Fibroblast of lung (primary cell): ENCODE measurements around the gene RASGRF2. TPM values are rescaled to one million over a fixed set of nuclear protein-coding genes. Genes with fewer than 3 reads are reported as not detected.
A peak's percentile ranks its signal among the peaks of the same experiment; 100 is the strongest.

ENCODE experiments used
- DNase-seq, 2 donors: peaks; one replicate each; pipeline versions ENCODE4 v3.0.0 to v3.0.0-alpha.2; 2010; ENCODE audit warnings: low read depth in 2 of 2
- H2AFZ ChIP-seq: 2 replicates; pipeline ENCODE4 v1.5.1; 2012; ENCODE audit warnings: low read length, control low read depth, inconsistent platforms
- H3K27ac ChIP-seq: 2 replicates; pipeline ENCODE4 v1.5.1; 2011; ENCODE audit warnings: low read length, control low read depth; ENCODE audit not compliant: insufficient read depth
- H3K27me3 ChIP-seq: 2 replicates; pipeline ENCODE4 v1.5.1; 2011; ENCODE audit warnings: mild to moderate bottlenecking, low read length; ENCODE audit not compliant: control insufficient read depth, insufficient read depth
- H3K36me3 ChIP-seq: 2 replicates; pipeline ENCODE4 v1.5.1; 2011; ENCODE audit warnings: low read length; ENCODE audit not compliant: control insufficient read depth, insufficient read depth
- H3K4me1 ChIP-seq: 2 replicates; pipeline ENCODE4 v1.5.1; 2011; ENCODE audit warnings: low read length; ENCODE audit not compliant: control insufficient read depth, insufficient read depth; ENCODE audit errors: extremely low read depth
- H3K4me2 ChIP-seq: 2 replicates; pipeline ENCODE4 v1.5.1; 2011; ENCODE audit warnings: low read length, control low read depth; ENCODE audit not compliant: insufficient read depth; ENCODE audit errors: extremely low read depth
- H3K4me3 ChIP-seq, 4 experiments: fragments of 200-600 bp in 1 of 4; sonication (generic) in 1 of 4; replicated peaks in 1 of 4; 2 replicates each; pipeline ENCODE4 v1.5.1; 2011 to 2016; ENCODE audit warnings: low read length in 4 of 4, low read depth in 3 of 4, mild to moderate bottlenecking in 3 of 4, control low read depth in 2 of 4, inconsistent platforms in 1 of 4, mixed read lengths in 1 of 4; ENCODE audit not compliant: insufficient read depth in 1 of 4; ENCODE audit errors: control extremely low read depth in 1 of 4
- H3K79me2 ChIP-seq: 2 replicates; pipeline ENCODE4 v1.5.1; 2012; ENCODE audit warnings: mild to moderate bottlenecking, low read length, inconsistent platforms; ENCODE audit not compliant: control insufficient read depth, insufficient read depth
- H3K9ac ChIP-seq: 2 replicates; pipeline ENCODE4 v1.5.1; 2011; ENCODE audit warnings: mild to moderate bottlenecking, low read length, control low read depth; ENCODE audit not compliant: insufficient read depth
- H3K9me3 ChIP-seq: 2 replicates; pipeline ENCODE4 v1.5.1; 2012; ENCODE audit warnings: low read depth, low read length; ENCODE audit not compliant: control insufficient read depth, insufficient read depth
- H4K20me1 ChIP-seq: 2 replicates; pipeline ENCODE4 v1.5.1; 2011; ENCODE audit warnings: low read length; ENCODE audit not compliant: control insufficient read depth, insufficient read depth; ENCODE audit errors: extremely low read depth
- CTCF ChIP-seq, 2 donors: IDR thresholded peaks in 1 of 2; conservative IDR thresholded peaks in 1 of 2; 1 replicate in 1 of 2; 2 replicates in 1 of 2; pipeline ENCODE4 v1.5.1; 2011 to 2012; ENCODE audit warnings: low read length in 2 of 2, control low read depth in 1 of 2, inconsistent platforms in 1 of 2, low read depth in 1 of 2, mild to moderate bottlenecking in 1 of 2
- EZH2 ChIP-seq: IDR thresholded peaks from 2 replicates; pipeline ENCODE4 v1.5.1; 2012; ENCODE audit warnings: low read length, control low read depth, mild to moderate bottlenecking; ENCODE audit errors: missing control alignments
- polyA plus RNA-seq, 2 donors: library from polyadenylated mRNA; depleted of rRNA in 1 of 2; stranded (reverse) in 1 of 2; unstranded in 1 of 2; fragments of >200 nt; gene quantifications; 2 replicates each; pipeline ENCODE4 v1.2.1, GENCODE V29; 2011 to 2012; ENCODE audit warnings: missing spikeins in 1 of 2
- total RNA-seq: library from RNA; depleted of rRNA; stranded (reverse); fragments of >200 nt; gene quantifications from 2 replicates; pipeline ENCODE4 v1.2.1, GENCODE V29; 2014

RASGRF2 gene
- total and polyA plus RNA-seq, 2 donors (not counting 1 experiment from before 2014, with no cell fraction given): 3.5 to 19.5 TPM

GRCh38 chr5:80916676-80917075 lies 43.5 kb upstream of the RASGRF2 start:
- no peak for DNase-seq

GRCh38 chr5:80917631-80918030 lies 42.5 kb upstream of the RASGRF2 start:
- no peak for TF ChIP-seq CTCF (conservative IDR thresholded peaks at IDR 0.05 in 1 of 2, IDR thresholded peaks at IDR 0.05 in 1 of 2; ENCODE audit: low read depth in 1 of 2, low read length in 2 of 2)
- no peak for TF ChIP-seq EZH2
- H3K27ac ChIP-seq: no peak overlapping the region
- no peak for DNase-seq
- H2AFZ ChIP-seq: no peak overlapping the region
- H3K4me3 ChIP-seq: no peak overlapping the region
- no peaks in the 10 kb centered on the region for H3K79me2 ChIP-seq
- no peak overlapping the region for H3K9ac ChIP-seq
- H3K36me3 ChIP-seq: no peaks in the 10 kb centered on the region
- H3K4me1 ChIP-seq: no peaks in the 10 kb centered on the region
- no peaks in the 10 kb centered on the region for H3K27me3 ChIP-seq
- H3K9me3 ChIP-seq: no peaks in the 10 kb centered on the region
- no peaks in the 10 kb centered on the region for H4K20me1 ChIP-seq
- no peak overlapping the region for H3K4me2 ChIP-seq

More at GRCh38 chr5:80916676-80917075, 43.5 kb upstream of the RASGRF2 start:
- H3K27me3 ChIP-seq: no peaks in the 10 kb centered on the region
- no peaks in the 10 kb centered on the region for H4K20me1 ChIP-seq
- no peaks in the 10 kb centered on the region for H3K9me3 ChIP-seq
- no peaks in the 10 kb centered on the region for H3K4me1 ChIP-seq
- no peak overlapping the region for H3K27ac ChIP-seq
- no peak overlapping the region for H2AFZ ChIP-seq
- no peak overlapping the region for H3K9ac ChIP-seq
- H3K36me3 ChIP-seq: no peaks in the 10 kb centered on the region
- H3K79me2 ChIP-seq: no peaks in the 10 kb centered on the region
- H3K4me2 ChIP-seq: no peak overlapping the region
- H3K4me3 ChIP-seq: no peak overlapping the region
- TF ChIP-seq CTCF (conservative IDR thresholded peaks at IDR 0.05 in 1 of 2, IDR thresholded peaks at IDR 0.05 in 1 of 2; ENCODE audit: low read depth in 1 of 2, low read length in 2 of 2): no peak
- no peak for TF ChIP-seq EZH2

- Histone ChIP-seq H3K4me2 (no peak overlapping the region), H3K27ac (no peak overlapping the region), H3K9ac (no peak overlapping the region), H3K9me3 (no peaks in the 10 kb centered on the region), H3K79me2 (no peaks in the 10 kb centered on the region), H4K20me1 (no peaks in the 10 kb centered on the region), H3K4me1 (no peaks in the 10 kb centered on the region), H3K36me3 (no peaks in the 10 kb centered on the region), H3K4me3 (no peak overlapping the region), H3K27me3 (no peaks in the 10 kb centered on the region), H2AFZ (no peak overlapping the region)
- DNase-seq: peak in 1 of 2 donors; percentile 12
- TF ChIP-seq CTCF (conservative IDR thresholded peaks at IDR 0.05 in 1 of 2, IDR thresholded peaks at IDR 0.05 in 1 of 2; ENCODE audit: low read depth in 1 of 2, low read length in 2 of 2) (no peak), EZH2 (no peak)
These were observed 40.4 kb upstream of the RASGRF2 start for GRCh38 chr5:80919678-80920196.
